Peyer's patch (tissue), 4 donors: ENCODE data around the gene GLB1L3.

ENCODE experiments used
- POLR2A ChIP-seq, 2 donors: fragments of 450-650 bp; IDR thresholded peaks; one replicate each; pipeline ENCODE4 v1.5.1; 2017; ENCODE audit warnings: antibody characterized with exemption in 2 of 2, mild to moderate bottlenecking in 2 of 2, moderate library complexity in 2 of 2
- TF ChIP-seq, protein P1 (sequence below), 6 experiments: fragments of 450-650 bp in 4 of 6; fragments of 200-600 bp in 2 of 6; sonication (generic) in 1 of 6; IDR thresholded peaks; one replicate each; pipeline ENCODE4 v1.5.1; 2017 to 2019; ENCODE audit warnings: antibody characterized with exemption in 6 of 6, mild to moderate bottlenecking in 3 of 6, moderate library complexity in 1 of 6

DNA sequence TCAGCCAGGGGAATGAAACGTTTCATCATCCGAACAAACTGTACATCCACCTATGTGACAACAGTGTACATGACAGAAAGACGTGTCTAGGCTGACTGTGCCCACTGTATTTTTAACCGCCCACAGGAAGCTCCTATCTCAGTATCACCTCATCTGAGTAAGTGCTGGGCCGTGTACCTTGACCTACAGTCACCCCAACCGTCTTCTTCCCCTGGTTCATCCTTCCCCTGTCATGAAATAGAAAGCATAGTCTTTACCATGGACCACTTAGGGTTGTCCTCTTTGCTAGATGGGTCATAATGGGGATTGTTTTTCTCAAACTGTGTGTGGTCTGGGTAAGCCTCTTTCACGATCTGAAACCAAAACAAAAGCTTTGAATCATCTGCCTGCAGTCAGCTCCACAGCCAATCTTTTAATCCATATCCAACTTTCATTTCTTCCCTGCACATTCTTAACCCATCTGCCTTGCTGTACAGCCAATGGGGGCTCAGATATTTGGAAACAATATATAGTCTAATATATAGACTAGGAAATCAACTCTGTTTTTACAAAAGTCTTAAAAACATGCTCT lies 27.2 kb upstream of the GLB1L3 start:
- no peak for TF ChIP-seq POLR2A (IDR thresholded peaks at IDR 0.05)
- TF ChIP-seq, protein P1, sequence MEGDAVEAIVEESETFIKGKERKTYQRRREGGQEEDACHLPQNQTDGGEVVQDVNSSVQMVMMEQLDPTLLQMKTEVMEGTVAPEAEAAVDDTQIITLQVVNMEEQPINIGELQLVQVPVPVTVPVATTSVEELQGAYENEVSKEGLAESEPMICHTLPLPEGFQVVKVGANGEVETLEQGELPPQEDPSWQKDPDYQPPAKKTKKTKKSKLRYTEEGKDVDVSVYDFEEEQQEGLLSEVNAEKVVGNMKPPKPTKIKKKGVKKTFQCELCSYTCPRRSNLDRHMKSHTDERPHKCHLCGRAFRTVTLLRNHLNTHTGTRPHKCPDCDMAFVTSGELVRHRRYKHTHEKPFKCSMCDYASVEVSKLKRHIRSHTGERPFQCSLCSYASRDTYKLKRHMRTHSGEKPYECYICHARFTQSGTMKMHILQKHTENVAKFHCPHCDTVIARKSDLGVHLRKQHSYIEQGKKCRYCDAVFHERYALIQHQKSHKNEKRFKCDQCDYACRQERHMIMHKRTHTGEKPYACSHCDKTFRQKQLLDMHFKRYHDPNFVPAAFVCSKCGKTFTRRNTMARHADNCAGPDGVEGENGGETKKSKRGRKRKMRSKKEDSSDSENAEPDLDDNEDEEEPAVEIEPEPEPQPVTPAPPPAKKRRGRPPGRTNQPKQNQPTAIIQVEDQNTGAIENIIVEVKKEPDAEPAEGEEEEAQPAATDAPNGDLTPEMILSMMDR (IDR thresholded peaks at IDR 0.05): no peak
